A172 (cell line): ENCODE measurements around the gene MRPL19. TPM values are rescaled to one million over a fixed set of nuclear protein-coding genes. Genes with fewer than 3 reads are reported as not detected.
A peak's percentile ranks its signal among the peaks of the same experiment; 100 is the strongest.

Source experiments
- DNase-seq: peaks from one replicate; pipeline ENCODE4 v3.0.0-alpha.2; 2015; ENCODE audit warnings: low spot score
- total RNA-seq: library from RNA; depleted of rRNA; stranded (reverse); fragments of >200 nt; shearing (Covaris generic); gene quantifications from 2 replicates; pipeline ENCODE4 v1.2.3, GENCODE V29; 2014

The MRPL19 gene
- total RNA-seq, 1 experiment from 2014 or later, result 156 TPM

DNA sequence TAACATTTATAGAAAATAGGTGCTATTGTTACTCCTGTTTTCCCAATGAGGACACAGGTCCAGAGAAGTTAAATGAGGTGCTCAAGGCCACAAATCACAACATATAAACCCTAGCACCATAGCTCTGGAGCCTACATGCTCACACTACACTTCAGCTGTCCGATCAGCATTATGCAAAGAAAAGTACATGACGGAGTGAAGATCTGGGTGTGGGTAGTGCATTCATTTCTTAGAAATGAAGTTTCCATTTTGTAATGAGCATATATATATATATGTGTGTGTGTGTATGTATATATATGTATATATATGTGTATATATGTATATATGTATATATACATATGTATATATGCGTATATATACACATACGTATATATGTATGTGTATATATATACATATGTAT lies 30.2 kb upstream of the MRPL19 start:
- DNase-seq, result no peak

DNA sequence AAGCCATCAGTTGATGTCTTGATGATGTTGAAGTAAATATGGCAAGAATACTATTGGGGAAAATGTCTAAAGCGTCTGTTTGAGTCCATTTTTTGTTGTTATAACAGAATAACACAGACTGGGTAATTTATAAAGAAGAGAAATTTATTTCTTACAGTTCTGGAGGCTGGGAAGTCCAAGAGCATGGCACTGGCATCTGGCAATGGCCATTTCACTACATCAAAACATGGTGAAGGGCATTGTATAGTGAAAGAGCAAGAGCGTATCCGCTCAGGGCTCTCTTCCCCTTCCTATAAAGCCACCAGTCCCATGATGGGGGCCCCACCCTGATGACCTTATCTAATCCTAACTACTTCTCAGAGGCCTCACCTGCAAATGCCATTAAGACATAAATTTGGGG lies 29.6 kb upstream of the MRPL19 start:
- DNase-seq, result no peak

DNA sequence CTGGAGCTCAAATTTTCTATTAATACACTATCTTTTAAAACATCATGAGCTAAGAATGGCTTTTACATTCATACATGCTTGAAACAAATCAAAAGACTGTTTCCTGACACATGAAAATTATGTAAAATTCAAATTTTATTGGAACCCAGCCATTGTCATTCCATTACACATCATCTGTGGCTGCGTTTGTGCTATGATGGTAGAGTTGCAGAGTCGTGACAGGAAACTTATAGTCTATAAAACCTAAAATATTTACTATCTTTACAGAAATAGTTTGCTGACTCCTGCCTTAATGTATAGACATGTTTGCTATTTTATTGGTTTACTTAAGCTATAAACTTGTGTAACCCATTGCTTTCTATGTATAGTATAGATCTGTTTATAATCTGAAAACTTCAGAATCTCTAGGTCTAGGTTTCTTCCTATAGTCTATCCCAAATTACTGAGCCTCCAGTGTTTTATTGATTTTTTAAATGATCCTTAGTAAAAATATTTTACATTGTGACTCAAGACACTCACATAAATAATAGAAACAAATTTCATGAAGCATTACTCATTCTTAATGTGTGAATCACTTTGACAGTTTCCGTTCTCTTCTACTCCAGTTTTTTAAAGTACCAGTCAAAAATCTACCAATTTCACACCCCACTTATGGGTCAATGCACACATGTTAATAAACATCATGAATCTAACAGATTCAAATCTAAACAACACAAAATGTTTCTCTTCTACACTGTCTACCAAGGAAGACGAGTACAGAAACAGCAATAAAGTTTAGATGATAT lies 26.4 kb upstream of the MRPL19 start:
- peak; percentile 42 for DNase-seq

DNA sequence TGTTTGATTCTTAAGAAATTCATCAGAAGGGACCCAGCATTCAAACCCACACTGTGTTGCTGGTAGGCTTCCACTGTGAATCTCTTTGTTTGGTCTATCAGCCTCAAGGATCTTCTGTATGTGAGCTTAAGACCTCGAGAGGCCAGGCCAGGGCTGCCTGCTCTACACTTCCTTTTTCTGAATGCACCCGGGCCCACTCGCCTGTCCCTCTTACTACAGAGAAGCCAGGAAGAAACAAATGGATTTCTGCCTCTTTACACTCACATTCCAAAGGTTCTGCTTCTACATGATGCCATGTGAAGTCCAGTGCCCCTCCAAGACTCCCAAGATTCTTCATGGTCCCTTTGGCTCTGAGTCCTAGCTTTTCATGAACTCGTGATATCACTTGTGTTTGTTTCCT lies 25.4 kb upstream of the MRPL19 start:
- DNase-seq, result no peak

DNA sequence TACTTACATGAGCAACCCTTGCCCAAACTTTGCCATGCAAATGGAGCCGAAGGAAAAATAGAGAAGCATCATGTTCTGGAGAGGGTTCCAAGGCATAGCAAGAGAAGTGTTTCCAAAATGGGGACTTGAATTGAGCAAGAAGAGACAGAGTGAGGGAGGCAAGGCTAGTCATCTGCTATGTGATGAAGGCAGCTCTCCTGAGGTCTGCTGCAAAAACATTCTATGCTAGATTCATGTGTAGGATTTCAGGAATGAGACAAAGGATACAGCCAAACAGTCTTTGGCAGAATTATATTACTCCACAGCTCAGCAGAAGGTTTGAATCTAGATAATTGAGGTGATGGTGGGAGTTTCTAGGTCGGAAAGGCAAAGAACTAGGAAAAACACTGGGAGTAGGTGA lies 24.1 kb upstream of the MRPL19 start:
- no peak for DNase-seq

DNA sequence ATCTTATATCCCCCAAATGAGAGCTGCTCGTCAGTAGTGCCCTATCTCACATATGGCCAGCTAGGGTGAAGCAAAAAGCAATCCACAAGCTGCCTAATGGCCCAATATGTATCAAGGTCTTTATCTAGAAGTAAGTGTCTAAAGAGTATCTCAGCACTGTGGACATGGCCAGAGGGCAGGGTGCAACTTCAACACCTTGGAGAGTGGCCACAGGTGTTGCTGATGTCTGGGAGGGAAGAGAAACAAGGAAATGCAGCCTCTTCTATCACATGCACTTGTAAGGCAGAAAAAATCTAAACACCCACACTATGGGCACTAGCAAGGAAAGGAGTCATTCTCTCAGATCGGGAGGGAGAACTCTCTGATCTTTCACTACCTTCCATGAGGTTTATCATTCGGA lies 23.7 kb upstream of the MRPL19 start:
- DNase-seq, result no peak

DNA sequence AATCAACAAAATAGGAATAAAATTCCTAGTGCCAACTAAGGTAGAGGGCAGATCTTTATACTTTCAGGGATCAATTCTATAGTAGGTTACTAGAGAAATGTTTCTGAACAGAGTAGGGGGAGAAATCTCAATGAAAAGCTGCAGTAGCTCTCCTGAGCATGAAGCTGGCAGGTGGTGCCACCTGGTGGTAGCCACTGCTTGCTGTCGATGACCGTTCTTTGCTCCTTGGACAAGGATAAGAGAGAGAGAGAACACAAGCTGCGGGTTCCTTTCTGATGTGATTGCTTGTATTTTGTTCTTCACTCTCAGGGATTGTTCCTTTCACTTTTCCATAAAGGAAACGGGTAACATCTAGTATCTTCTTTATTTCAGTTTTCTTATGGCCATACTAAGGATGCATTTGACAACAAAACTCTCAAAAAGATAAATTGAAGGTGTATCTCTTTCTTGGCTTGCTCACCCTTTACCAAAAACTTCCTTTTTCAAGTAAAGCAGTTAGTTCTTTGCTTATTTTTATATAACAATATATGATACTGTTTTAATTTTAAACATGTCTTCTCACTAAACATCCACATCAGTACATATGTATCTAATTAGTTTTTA lies 18.6 kb upstream of the MRPL19 start:
- peak; percentile 85 for DNase-seq

DNA sequence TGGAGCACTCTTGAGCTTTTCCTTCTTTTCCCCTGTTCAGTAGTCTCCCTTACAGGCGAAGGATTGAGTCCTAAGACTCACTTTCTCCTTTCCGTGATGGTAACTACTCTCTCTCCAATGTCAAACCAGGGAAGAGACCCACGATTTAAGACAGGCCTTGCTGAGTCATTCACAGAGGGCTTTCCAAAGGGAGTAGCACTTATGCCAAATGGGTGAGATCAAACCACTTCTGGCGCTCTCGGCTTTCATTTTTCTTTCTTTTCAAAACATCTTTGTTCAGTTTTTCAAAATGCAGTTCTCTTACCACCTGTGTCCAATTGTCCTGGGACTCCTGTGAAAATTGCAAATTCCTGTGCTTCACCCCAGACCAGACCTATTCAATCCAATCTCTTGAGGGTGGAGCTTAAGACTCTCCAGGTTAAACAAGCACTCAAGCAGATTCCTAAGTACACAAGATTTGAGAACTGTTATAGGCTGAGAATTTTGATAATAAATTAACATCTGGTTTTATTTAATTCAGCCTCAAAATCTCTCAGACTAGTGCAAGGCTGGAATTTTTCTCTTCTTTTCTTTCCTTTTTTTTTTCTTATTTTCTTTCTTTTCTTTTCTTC lies 14.4 kb upstream of the MRPL19 start:
- DNase-seq, result peak; percentile 22

DNA sequence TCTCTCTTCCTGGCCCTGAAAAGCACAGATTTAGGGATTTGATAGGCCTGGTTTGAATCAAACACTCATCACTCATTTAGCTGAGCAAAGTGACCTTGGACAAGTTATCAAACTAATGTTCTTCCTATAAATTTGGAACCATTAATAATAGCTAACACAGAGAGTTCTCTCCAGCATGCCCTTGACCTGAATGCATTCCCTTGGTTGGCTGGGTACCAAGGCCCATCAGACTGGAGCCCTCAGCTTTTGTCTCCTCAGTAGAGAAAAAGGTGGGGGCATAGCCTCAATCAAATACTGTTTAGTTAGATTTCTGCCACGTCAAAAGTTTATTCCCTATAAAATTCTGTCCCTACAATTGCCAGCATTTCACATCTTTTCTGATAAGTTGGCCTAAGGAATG lies 13.8 kb upstream of the MRPL19 start:
- DNase-seq, result no peak

DNA sequence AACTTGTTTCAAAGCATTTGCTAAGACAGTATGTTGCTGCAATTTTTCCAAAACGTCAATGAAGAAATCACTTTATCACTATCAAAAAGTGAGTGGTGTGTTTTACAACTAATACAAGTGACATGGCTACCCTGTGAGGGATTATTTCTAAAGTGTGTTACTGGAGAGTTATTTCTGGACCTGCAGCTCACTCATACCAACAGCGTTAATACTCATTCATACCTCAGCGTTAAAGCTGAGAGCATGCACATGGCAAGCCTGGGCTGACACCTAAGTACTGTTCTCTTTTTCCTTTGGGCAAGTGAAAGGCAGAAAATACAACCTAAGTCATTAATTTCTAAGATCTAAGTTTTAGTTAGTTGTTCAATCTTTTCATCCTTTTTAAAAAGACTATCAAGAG lies 13.0 kb upstream of the MRPL19 start:
- no peak for DNase-seq

DNA sequence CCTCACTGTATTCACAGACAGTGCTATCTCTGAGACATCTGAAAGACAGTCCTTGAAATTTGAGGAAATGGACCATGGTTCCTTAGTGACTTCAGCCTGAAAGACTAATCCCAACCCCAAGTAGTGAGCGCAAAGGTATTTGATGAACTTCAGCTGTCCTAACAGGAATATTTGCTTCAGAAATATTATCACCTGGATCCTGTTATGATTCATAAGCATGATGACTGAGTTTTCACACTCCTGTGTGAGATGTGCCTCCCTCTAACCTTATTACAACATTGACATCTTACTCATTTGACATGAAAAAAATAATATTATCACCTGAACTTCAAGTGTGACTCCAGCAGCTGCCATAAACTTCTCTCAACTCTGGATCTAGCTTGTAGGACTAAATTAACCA lies 11.6 kb upstream of the MRPL19 start:
- DNase-seq, result no peak

DNA sequence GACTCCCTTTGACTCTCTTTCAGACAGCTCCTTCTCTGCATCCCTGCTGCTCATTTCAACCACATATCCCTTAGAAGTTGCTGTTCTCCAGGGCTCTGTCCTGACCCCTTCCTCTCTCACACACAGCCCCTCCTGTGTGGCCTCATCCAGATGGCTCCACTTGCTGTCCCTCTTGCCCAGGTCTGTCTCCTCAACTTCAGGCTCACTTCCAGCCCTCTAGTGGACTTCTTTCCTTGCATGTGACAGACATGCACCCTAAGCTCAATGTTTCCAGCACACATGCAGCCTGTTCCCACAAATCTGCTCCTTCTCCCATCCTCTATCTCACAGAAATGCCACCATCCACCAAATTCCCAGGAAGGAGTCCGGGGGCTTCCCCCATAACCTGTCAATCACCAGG lies 9.0 kb upstream of the MRPL19 start:
- DNase-seq, result no peak

DNA sequence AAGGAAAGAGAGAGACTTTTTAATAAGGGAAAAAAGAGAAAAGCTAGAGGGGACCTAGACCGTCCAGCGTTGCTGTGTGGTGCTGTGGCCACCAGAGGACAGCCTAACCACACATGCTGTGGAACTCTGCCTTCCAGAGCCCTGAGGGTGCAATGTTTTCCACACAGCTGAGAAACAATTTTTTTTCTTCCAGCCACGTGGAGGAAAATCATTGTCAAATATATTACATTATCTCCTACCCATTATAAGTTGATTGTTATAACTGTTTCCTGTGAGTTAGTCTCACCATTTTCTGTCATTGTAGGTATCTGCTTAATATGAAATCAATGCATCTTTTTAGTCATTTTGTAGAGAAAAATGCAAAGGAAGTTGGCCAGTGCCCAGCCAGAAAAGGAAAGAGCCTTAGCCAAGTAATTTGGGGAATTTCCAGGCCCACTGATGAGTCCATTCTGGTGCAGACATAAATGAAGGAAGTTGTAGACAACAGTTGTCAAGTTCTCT lies 5.9 kb upstream of the MRPL19 start:
- DNase-seq, result peak; percentile 76

DNA sequence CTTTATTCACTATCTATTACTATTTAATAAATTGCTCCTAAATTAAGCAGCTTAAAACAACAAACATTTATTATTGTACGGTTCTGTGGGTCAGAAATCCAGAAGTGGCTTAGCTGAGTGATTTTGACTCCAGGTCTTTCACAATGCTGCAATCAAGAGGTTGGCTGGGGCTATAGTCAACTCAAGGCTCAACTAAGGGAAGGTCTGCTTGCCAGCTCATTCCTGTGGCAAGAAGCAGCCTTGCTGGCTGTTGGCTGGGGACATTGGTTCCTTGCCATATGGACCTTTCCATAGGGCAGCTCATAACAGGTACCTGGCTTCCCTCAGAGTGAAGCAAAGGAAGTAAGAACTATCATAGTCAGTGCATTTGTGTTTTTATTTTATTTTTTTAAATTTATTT lies 5.0 kb upstream of the MRPL19 start:
- DNase-seq, result no peak

DNA sequence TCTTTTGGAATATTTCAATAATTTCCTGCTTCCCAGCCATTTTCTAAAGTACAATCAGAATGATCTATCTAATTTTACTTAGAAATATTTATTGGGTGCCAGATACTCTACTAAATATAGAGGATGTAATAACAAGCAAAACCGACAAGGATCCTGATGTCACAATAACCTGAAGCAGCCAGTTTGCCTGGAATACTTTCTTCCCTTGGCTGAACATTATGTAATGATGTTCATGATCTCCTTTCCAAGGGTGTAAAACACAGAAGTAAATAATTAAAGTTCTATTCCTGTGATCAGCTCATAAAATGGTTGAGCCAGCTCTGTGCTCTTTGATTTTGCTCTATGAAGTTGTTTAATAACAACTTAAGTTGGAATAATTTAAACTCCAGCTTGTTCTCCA lies 2.6 kb upstream of the MRPL19 start:
- DNase-seq, result no peak

DNA sequence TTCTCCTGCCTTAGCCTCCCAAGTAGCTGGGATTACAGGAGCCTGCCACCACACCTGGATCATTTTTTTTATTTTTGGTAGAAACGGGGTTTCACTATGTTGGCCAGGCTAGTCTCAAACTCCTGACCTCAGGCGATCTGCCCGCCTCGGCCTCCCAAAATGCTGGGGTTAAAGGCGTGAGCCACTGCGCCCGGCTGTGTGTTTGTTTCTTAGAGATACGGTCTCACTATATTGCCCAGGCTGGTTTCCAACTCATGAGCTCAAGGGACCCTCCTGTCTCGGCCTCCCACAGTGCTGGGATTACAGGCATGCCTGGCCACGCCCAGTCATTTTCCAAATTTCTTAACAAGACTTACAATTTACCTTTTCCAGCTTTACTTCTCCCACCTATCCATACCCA lies 940 bp upstream of the MRPL19 start:
- DNase-seq, result no peak

DNA sequence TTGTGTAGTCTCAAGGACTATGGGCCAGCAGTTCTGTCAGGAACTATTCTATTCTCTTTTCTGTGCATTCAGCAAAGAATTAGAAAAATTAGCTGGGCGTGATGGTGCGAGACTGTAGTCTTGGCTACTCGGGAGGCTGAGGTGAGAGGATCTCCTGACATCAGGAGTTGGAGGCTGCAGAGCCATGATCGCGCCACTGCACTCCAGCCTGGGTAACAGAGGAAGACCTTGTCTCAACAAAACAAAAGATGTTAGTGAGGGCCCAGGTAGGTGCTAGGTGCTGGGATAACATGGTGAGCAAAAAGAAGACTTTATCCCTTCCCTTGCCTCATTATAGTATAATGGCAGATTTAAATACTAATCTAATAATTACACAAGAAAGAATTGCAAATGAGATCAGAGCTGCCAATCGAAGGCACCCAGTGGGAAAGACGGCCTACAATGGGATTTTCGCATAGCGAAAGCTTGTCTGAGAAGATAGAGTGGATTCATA lies 447 bp upstream of the MRPL19 start:
- DNase-seq, result no peak

DNA sequence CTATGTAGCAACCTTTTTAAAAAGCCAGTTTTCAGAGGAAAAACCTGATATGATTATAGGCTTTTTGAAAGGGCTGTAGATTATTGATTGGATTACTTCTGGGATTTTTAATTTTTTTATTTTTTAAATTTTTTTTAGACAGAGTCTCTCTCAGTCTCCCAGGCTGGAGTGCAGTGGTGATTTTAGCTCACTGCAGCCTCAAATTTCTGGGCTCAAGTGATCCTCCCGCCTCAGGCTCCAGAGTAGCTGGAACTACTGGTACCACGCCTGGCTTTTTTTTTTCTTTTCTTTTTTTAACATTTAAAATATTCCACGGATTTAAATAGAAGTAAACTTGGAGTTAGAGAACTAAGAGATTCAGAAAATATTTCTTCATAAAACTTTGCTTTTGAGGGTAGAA lies 1.2 kb downstream of the MRPL19 start:
- DNase-seq, result no peak

DNA sequence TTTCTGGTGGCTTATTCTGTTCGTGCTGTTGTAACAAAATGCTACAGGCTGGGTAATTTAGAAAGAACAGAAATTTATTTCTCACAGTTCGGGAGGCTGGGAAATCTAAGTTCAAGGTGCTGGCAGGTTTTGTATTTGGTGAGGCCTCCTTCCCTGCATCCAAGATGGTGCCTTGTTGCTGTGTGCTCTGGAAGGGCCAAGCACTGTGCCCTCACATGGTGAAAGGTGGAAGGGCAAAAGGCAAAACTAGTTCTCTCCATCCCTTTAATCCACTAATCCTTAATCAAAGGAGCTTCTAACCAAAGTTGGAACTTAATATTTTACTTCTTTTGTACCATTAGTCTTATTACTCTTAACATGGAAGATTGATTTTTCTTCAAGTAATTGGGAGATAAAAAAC lies 7.4 kb downstream of the MRPL19 start:
- DNase-seq, result no peak

DNA sequence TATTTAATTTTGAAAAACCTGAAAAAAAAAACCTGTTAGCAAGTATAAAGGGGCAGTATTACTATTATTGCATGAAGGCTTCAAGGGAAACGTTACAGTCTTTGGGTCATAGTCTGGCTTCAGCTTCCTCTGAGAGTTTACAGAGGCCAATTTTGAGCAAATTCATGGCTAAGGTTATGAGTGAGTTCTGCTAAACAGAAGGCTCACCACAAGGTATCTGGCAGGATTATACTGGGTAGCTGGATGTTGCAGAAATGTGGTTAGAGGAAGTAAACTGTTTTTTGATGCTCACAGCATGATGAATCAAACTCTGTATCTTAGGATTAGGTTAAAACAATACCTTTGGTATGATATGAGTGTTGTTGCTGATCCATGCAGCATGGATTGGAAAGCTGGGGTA lies 9.3 kb downstream of the MRPL19 start:
- no peak for DNase-seq

DNA sequence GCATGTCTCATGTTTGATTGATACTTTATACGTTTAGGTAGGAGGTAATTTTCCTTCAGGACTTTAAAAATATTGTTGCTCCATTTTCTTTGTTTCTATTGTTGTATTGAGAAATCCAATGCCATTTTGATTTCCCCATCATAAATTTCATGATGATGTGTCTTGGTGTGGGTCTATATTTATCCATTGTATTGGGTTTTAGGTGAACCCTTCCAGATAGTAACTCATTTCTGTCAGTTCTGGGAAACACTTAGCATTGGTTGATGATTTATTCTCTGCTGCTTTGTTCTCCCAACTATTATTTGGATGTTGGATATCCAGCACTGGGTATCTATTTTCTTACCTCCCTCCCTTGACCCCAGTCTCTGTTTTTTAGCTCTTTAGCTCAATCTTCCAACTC lies 10.0 kb downstream of the MRPL19 start:
- no peak for DNase-seq

DNA sequence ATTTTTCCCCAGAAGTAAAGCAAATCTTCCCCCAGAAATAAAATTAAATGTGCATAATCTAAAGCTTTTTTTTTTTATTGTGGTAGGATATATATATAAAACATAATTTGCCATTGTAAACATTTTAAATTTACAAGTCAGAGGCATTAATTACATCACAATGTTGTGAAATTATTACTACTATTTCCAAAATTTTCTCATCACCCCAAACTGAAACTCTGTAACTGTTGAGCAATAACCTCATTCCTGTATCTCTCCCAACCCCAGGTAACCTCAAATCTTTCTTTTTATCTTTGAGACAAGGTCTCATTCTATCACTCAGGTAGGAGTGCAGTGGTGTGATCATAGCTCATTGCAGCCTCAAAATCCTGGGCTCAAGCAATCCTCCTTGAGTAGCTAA lies 11.2 kb downstream of the MRPL19 start:
- no peak for DNase-seq

DNA sequence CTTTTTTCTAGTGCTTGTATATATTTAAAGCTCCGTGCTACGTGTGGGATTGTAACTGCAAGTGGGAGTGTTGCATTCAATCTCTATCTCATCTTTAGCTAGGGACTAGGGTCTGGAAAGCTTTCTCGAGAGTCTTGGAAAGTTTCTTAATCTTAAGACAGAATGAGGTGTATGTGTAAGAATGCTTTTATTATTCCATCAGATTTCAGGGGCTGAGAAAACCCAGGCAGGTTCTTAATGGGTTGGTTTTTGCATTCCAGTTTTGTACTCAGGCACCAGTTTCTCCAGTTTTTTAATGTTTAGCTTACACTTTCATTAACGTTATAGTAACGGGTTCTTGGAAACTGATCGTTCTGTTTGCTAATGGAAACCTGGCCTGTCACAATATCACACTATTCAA lies 20.3 kb downstream of the MRPL19 start:
- no peak for DNase-seq
